Measurements from ENCODE around the gene FMN2.
A peak's percentile ranks its signal among the peaks of the same experiment; 100 is the strongest.

FMN2 gene

DNA sequence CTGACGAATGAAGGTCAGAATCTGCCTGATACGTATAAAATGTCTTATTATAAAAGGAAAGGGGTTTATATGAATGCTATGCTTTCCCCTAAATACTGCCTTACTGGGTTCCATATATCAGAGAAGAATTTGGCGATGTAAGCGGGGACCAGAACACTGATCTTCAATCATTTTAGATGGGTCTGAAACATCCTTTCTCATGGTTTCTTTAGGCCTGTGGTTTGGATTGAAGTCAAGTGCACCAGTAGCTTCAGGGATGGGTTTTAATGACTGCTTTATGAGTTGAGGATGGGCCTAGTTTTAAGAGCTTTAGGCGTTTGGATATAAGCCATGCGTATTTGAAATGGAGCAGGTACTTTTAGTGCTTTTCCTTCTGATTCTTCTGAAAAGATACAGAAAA, 6.9 kb downstream of the FMN2 start:
- no peak for DNase-seq (ENCODE audit: low spot score)

DNA sequence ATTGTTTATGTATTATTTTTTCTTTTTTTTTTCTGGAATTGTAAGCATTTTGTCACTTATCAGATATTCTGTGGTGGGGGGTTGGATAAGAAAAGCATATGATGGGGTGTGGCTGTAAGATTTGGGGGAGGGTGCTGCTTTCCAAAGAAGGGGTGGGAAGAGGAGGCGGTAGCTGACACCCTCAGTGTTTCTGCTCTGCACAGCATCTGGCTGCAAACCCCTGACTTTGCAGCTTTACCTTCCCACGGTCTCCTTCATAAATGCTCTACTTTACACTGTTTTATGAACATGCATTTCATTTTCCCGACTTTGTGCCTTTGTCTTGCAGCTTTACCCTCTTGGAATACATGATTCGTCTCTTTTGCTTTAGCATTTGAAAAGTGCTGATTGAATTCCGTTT, 7.6 kb downstream of the FMN2 start:
- DNase-seq (ENCODE audit: low spot score) = no peak

DNA sequence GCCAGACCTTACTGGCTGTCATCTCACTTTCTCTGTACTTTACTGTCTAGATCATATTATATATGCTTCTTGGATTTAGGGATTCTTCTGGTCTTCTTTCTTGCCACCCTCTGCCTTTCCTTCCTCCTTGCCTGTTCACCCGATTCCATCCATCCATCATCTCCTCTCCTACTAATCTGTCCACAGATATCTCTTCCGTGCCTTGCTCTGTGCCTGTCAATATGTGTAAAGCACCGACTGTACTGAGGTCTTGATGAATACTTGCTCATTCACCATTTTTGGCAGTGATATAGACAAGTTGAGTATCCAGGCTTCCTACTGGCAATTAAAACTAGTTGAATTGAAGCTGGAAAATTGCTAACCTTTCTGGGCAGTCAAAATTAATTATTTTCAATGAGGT, 8.1 kb downstream of the FMN2 start:
- DNase-seq (ENCODE audit: low spot score) = no peak

DNA sequence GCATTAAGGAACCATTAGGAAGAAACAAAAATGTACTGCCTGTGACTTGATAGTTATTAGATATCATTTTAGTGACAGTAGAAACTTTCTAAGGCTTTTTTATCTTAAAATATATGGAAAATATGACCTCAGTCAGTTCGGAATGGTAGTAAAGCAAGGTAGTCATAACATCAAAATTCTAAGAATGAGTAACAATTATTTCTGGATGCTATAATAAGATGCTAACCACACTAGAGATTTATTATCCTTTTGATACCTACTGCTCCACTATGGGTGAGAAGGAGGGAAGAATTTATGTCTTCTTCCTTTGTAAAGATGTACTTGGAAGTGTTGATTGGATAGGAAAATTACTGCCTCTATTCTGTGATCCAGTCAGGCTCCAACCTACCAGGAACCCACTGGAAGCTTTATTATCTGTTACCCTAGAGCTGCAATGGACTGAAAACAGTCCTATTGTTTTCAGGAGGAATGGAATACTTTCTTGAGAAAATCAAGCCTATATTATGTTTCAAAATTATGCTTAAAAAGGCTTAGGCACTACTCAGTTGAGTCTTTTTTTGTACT, 8.8 kb downstream of the FMN2 start:
- DNase-seq (ENCODE audit: low spot score) = peak; percentile 79

DNA sequence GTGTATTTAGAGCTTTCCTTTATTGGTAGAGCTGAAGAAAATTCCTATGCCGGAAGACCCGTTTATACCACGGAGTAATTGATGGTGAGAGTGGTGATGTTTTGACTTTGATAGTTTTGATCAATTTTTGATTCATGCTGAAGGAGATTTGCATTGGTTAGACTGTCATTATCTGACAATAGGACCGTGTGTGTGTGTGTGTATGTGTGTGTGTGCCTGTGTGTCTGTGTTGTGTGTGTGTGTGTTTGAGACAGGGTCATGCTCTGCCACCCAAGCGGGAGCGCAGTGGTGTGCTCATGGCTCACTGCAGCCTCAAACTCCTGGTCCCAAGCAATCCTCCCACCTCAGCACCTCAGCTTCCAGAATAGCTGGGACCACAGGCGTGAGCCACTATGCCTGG, 9.6 kb downstream of the FMN2 start:
- no peak for DNase-seq (ENCODE audit: low spot score)

DNA sequence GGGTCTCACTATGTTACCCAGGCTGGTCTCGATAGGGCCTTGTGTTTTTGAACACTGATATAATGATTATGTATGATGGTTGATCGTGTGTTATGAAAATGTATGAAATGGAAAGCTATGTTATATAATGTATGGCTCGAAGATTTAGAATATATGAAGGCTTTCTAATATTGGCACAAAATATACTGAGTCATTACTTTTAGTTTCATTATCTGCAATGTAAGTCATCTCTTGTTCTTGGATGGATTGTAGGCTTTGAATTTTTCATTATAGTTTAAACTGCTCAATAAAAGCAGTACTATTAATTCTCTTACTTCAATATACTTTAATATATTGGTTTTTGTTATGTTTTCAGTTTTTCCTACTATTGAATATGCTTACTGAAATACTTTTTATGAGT, 10.1 kb downstream of the FMN2 start:
- DNase-seq (ENCODE audit: low spot score) = no peak

DNA sequence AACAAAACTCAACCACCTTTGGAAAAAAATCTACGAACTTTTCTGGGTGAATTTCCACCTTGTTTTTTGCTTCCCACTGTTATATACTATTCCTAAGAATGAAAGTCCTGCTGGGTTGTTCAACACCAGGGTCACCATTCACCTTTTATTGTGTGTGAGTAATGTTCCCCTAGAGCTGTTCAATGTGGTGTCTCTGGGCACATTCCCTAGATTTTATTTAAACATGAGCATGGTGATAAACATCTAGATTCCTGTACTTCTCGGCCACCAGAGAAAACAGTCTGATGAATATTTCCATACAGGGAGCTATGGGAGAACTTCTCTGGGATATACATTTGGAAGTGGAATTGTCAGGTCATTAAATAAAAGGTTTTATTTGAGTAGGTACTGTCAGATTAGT, 13.0 kb downstream of the FMN2 start:
- no peak for DNase-seq (ENCODE audit: low spot score)

DNA sequence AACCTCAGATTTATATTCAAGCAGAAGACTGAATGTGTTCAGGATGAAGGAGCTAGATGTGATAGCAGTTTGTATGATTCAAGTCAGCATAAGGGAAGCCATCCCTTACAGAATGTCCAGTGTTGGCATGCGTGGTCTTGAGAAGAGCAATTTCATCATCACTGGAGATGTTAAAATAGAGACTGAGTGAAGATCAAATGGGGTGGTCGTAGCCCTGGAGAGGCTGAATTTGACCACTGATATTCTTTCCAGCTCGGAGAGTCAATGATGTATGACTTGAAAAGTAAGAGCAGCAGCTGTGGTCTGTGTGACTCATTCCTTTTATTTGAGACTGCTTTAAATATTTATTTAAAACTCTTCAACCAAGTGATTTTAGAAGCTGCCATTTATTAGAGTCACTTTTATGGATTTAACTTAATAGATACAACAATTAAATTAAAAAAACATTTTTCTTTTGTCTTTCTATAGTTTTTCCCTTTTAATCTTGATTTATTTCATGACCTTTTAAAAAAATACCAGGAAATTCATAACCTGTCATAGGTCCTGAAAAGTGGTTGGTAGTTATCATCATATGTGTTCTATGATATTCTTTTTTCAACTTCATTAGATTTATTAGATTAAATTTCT, 15.5 kb downstream of the FMN2 start:
- DNase-seq (ENCODE audit: low spot score) = peak; percentile 52

DNA sequence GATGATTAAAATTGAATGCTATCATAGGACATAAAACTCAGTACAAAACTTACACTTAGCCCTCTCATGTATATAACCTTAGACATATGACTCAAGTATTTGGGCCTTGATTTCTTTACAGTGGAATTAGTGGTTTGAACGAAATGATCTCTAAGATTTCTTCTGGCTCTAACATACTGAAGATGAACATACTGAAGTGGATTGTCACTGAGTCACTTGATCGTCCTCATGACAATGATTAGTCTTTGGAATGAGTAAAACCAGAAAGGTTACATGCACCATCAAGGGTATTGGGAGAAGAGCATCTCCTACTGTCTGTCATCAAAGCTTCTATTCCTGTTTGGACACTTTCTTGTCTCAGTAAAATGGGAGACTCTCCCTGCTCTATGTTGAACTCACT, 17.4 kb downstream of the FMN2 start:
- no peak for DNase-seq (ENCODE audit: low spot score)

DNA sequence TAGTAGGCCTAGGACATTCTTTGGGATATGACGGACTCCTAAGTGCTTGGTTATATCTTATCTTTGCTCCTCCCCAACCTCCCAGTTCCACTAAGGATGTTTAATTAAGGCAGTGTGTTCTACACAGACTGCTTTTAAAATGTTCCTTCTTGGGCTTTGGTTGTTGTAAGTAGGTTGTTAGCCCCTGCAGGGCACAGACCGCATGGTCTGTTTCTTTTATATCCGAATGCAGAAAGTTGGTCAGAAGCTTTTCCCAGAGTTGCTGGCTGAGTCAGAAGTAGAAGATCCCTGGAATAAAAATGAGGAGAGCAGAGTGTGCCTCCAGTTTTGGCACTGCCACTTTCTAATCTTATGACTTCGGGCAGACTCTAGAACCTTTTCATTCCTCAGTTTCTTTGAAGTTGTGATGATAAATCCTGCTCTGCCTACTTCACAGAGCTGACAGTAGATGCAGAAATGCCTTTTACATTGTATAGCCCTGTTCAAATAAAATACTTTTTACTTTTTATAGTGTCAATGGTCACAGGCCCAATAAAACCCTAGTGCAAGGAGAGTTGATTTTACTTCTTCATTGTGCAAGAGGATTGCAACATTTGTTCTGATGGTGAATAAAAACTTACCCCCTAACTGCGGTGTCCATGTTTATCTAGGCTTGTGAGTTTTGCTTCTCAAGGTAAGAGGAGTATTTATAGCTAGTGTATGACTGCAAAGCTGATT, 18.4 kb downstream of the FMN2 start:
- DNase-seq (ENCODE audit: low spot score) = no peak

DNA sequence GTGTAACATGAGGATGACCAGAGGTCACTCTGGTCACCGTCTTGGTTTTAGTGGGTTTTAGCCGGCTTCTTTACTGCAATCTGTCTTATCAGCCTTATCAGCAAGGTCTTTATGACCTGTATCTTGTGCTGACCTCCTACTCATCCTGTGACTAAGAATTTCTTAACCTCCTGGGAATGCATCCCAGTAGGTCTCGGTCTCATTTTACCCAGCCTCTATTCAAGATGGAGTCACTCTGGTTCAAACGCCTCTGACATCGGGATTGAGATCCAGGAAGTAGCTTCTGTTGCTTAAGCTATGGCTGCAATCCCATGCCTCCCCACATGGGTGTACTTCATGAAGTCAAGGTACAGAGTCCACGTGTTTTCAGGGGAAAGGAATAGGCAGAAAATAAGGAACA, 19.9 kb downstream of the FMN2 start:
- DNase-seq (ENCODE audit: low spot score) = no peak

DNA sequence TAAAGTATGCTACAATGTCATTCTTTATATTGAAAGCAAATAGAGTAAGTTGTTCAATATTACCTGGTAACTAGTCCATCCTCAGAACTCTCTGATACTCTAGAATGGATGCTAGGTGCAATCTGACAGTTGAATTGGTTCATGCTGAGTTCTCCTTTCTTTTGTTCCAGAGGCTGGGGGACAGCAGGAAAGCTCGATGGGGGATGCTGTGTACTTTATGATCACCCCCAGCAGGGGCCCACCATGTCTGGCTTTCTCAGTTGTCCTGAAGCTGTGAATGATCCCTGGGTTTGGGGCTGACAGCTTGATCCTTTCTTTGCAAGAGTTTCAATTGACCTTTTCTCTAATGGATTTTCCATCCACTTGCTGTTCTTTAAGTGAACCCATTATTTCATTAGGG, 22.5 kb downstream of the FMN2 start:
- no peak for DNase-seq (ENCODE audit: low spot score)

DNA sequence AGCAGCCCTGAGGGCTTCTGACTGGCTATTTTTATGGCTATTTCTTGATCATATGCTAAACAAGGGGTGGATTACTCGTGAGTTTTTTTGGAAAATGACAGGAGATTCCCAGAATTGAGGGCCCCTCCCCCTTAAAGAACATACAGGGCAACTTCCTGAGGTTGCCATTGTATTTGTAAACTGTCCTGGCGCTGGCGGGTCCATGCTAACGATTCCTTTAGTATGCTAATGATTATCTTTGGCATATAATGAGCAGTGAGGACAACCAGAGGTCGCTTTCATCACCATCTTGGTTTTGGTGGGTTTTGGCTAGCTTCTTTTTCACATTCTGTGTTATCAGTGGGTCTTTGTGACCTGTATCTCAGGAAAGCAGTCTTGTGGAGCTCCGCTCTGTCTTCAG, 24.1 kb downstream of the FMN2 start:
- no peak for DNase-seq (ENCODE audit: low spot score)

DNA sequence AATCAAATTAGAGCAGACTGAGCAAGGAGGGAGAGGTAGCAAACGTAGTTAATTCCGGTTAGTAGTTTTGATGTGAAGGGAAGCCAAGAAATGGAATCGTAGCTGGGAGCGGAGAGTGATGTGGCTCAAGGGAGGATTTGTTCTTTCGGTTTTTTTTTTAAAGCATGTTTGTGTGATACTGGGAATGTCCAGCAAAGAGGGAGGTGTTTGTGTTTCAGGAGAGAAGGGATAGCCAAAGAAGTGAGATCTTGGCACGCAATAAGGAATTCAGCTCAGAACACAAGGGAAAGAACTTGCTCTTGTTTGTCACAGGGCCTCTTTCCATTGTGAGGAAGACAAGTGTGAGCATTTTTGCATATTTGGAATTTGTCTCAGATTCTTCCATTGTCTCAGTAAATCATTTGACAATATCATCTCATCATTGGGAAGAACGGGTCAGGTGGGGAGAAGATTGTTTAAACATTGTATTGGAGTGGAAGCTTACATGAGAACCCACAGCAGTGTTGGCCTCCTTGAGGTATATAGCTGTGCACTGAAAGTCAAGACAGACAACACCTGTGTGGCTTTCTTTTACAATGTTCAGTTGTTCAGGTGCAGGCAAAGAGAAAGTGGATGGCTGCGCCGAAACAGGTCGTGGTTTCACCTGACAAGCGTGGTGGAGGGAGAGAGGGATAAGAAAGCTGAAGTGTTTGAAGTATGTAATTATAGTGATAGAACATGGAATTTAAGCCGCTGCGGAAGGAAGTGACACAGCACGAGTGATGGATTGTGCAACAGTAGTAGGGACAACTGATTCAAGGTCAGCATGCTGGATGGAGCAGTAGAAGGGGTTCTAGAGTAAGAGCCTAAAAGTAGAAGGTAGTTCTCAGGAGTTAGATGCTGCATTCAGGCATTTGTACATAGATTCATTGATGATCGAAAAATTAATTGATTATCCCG, 25.4 kb downstream of the FMN2 start:
- DNase-seq (ENCODE audit: low spot score) = no peak

DNA sequence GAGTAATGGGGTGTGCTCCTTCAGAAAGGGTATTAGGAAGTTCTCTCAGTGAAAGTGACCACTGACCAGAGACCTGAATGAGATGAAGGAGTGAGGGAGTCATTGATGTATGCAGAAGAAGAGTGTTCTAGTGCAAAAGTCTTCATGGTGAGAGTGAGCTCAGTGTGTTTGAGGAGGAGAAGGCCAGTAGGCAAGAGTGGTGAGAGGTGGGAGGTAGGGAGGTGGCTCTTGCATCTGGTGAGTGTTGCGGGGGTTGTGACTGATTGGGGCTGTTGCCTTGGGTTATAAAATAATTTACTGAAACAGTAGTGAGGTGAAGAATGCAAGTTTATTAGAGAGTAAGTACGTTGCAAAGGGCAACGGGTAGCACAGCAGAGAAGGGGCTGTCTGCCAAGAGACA, 26.2 kb downstream of the FMN2 start:
- no peak for DNase-seq (ENCODE audit: low spot score)

DNA sequence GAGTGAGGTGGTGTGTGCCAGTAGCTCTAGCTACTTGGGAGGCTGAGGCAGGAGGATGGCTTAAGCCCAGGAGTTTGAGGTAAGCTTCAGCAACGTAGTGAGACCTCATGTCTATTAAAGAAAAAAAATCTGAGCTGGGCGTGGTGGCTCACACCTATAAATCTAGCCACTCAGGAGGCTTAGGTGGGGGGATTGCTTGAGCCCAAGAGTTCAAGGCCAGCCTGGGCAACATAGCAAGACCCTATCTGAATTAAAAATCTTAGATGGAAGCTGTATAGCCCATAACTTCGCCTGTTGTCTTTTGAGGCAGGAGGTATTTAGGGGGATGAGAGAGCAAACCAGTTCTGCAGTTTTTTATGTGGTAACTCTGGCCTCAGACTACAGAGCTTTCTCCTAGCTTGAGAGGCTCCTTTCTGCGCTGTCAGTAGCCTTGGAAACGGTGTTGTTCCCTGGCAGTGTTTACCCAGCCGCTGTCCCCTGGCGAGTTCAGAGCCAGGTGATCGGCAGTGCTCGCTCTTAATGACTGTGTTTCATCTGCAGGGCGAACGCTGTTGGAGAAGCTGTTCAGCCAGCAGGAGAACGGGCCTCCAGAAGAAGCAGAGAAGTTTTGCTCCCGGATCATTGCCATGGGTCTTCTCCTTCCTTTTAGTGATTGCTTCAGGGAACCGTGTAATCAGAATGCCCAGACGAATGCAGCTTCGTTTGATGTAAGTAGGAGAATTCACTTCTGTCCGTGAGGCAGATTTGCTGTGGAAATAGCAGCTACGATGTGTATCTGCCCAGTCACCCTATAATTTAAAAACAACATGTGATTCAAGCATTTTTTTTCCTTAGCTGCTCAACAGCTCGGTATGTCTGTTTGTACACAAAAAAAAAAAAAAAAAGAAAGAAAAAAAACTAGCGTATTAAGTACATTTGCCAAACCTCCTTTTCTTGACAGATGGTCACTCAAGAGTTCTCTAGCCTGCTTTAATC, 31.2 kb downstream of the FMN2 start:
- no peak for DNase-seq (ENCODE audit: low spot score)

DNA sequence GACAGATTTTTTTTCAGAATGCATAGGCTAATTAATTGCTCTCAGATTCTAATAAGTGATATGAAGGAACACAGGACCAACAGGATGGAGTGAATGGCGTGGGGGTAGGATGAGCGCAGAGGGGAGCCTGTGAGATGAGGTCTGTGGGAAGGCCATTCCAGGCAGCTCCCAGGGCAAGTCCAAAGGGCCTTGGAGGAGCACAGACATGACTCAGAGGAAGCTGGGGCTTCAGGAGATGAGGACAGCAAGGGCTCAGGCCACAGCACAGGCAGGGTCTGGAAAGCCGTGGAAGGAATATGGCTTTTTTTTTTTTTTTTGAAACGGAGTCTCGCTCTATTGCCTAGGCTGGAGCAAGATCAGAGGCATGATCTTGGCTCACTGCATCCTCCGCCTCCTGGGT, 35.1 kb downstream of the FMN2 start:
- DNase-seq (ENCODE audit: low spot score) = no peak

DNA sequence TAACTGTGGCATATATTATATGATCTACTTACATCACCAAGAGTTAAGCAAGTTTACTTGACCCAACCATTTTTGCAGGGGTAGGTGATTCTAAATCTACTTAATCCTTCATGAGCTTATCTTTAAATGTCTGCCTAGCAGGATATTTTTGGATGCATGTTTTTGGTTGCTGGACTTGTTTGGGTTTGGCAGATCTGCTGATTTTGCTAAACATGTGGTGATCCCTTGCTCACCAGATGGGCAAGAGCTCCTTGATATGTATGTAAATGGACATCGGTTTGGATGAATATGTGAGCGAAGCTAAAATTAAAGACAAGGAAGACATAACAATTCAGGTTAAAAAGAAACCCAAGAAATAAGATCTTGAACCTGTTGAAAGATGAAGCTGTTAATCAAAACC, 36.7 kb downstream of the FMN2 start:
- DNase-seq (ENCODE audit: low spot score) = no peak

DNA sequence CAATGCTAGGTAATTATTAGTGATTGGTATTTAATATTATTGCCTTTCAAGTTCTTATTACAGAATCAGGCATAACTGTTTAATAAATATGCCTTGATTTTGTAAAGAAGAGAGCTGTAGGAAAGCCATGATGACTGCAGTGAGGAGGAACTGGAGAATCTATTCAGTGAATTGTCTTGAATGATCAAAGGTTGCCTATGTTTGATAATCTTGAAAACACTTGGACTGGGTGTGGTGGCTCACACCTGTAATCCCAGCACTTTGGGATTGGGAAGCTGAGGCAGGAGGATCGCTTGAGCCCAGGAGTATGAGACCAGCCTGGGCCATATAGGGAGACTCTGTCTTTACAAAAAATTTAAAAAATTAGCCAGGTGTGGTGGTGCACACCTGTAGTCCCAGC, 42.4 kb downstream of the FMN2 start:
- no peak for DNase-seq (ENCODE audit: low spot score)

DNA sequence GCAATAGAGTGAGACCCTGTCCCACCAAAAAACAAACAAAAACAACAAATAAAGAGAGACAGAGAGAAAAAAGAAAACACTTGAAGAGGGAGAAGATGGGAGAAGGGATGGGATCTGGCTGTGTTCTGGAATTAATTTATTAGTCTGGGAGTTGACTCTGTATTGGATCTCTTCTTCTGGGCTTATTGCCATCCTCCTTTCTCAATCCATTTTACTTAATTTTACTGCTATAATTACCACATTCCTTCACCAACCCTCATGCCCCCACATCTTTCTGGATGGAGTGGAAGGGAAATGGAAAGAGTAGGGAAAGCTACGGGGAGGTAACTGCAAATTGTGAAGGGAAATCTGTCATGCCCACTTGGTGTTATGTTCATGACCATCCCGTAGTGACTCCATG, 42.9 kb downstream of the FMN2 start:
- DNase-seq (ENCODE audit: low spot score) = peak; percentile 28

DNA sequence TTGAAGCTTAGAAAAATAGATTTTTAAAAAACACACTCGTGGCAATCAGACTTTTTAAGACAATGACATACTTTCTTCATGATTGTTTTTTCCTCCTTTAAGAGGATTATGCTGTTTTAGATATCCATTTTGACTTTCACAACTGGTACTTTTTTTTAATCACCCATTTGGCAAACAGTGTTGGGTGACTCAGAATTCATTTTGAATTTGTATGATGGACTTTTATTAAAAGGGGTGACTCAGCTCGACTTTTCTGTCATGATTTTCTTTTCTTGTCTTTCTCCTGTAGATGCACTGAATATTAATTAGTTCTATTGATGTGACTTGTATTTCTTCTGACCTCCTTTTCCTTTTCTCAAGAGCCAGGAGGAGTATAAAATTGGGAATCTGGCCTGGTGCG, 44.7 kb downstream of the FMN2 start:
- DNase-seq (ENCODE audit: low spot score) = peak; percentile 23

DNA sequence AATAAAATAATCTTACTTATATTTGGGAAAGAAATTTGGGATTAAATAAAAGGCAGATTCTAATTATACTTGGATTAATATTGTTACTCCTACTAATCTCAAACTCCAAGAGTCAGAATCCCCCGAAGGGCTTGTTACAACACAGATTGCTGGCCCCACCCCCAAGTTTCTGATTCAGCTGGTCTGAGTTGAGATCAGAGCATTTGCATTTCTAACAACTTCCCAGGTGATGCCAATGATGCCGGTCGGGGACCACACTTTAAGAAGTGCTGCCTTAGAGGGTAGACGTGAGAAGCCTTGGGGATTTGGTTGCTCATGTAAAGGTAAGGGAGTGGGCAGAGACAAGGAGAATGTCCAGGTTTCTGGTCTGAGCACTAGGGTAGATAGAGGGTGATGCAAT, 47.2 kb downstream of the FMN2 start:
- no peak for DNase-seq (ENCODE audit: low spot score)

Data from AG08395 (cell line).